ENCODE results near the gene GALNTL6. TPM values are rescaled to one million over a fixed set of nuclear protein-coding genes. Genes with fewer than 3 reads are reported as not detected.
"Not testable (repeated sequence)": the region's sequence is repeated elsewhere in the genome, so short reads cannot be mapped to it uniquely, and the experiment has no call there.

GALNTL6 gene
- polyA plus RNA-seq, 12 donors = 0.19 to 2.6 (median 0.70) TPM; not detected in 2

GRCh38 chr4:172392741-172393140 is 579.5 kb downstream of the GALNTL6 start:
- no peak for DNase-seq

- DNase-seq = no peak
Observed at GRCh38 chr4:172393220-172393619, 580.0 kb downstream of the GALNTL6 start.

- DNase-seq = no peak
Observed at GRCh38 chr4:172404676-172405075, 591.5 kb downstream of the GALNTL6 start.

DNA sequence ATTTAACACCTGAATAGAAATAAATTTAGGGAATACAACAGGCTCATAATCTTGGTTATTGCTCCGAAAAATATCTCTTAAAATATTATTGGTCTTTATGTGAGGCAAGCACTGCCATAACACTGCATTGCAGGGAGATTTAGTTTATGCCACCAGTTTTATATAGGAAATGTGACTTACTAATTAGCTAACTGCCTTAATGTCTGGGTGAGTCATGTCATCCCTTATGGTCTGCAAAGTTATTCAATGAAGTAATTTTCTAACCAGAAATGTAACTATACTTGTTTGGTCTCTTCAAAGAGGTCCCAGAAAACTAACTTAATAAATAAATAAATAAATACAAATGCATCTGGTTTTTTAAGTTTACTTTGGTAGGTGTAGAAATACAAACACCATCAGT is 597.2 kb downstream of the GALNTL6 start:
- DNase-seq = no peak

DNA sequence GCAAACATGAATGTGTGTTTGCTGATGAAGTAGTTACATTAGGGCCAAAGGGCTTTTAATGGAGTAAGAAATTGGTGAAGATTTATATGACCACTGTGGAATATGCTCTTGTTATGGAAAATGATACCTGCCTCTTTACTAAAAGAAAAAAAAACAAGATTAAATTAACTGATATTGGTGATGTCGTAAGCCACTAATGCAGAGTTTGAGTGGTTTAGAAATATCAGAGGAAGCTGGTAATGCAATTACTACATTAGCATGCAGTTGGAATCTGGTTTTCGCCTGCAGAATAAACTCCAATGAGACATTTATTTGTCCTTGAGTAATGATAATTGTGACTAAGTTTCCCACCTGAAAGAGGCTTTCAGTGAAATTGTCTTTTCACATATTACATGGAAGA is 597.9 kb downstream of the GALNTL6 start:
- no peak for DNase-seq

DNA sequence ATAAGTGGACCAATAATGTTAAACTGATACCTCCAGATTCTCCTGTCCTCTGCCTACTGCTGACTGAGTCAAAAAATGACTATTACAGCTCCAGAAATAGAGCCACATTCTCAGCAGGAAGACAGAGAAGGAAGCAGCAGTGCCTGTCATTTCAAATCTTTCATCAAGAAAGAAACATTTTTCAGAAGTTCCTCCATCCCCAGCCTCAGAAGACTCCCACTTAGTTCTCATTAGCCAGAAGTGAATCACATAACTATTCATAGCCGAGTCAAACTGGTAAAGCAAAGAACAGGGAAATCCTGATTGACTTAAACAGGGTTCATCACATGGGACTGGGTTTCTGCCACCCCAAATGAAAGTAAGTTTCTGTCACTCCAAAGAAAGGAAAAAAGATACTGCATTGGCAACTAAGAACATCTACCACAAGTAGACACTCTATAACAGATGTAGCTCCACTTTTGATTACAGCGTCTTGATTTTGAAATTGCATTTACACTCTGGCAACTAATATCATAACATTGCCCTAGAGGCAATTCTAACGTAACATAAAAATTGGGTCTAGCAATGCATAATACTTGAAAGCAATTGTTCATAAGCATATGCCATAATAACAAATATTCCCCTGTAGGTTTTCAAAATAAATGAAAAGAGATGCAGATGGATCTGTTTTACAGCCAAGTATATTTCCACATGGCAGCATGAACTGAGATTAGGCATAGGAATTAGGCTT is 599.8 kb downstream of the GALNTL6 start:
- no peak for DNase-seq

DNA sequence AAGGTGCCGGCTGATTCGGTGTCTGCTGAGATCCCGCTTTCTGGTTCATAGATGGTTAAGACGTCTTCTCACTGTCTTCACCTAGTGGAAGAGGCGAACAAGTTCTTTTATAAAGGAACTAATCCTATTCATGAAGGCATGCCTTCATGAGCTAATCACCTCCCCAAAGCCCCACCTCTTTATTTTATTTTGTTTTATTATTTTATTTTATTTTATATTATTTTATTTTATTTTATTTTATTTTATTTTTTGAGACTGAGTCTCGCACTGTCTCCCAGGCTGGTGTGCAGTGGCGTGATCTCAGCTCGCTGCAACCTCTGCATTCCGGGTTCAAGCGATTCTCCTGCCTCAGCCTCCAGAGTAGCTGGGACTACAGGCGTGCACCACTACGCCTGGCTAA is 615.8 kb downstream of the GALNTL6 start:
- not testable (repeated sequence) for DNase-seq

DNA sequence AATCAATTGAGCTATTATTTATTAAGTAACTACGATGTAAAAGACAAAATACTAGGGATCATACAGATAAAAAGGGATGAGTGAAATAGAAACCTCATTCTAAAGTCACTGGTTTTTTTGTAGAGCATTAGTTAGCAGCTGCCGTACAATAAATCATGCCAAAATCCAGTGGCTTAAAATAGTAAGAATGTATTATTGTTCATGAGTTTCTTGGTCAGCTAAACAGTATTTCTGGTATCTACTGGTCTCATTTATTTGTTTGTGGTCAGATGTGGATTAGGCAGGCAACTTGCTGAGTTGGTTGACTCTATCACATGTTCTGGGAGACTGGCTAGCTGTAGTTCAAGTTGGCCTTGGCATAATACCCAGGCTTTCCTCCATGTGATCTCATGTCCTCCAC is 667.3 kb downstream of the GALNTL6 start:
- DNase-seq = no peak

GRCh38 chr4:172481802-172482508 is 668.8 kb downstream of the GALNTL6 start:
- DNase-seq = no peak

- no peak for DNase-seq
Observed at GRCh38 chr4:172485007-172485406, 671.8 kb downstream of the GALNTL6 start.

DNA sequence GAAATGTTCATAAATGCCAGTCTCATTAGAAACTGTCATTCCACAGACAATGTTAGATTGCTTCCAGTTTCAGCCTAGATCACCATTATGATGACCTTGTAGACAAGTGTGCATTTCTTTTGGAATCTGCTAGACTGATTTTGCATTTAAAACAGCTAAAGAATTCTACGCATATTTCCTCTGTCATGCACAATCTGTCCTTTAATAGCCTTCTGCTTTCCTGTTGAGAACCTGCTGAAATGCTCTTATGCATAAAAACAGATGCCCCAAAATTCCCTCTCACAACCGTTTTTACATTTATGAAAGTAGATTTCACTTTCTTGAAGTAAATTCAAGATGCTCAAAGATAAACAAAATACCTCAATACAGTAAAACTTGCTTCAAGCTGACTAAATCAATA is 673.3 kb downstream of the GALNTL6 start:
- no peak for DNase-seq

DNA sequence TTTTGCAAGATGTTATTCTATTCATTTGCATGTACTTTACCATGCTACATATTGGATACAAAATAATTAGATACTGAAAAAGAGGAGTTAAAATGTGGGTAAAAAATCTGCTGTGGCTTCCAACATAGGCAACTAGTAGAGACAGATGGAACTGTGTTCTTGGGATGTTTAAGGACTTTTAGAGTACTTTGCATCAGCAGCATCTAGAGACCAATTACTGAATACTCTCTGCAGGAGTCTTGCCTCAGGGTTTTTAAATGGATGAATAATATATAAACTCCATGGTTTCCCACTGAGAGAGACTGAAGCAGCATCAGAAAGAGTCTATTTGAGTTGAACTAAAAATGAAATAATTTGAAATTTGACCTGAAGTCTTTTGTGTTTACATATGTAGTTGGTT is 676.7 kb downstream of the GALNTL6 start:
- no peak for DNase-seq

- DNase-seq = no peak
Observed at GRCh38 chr4:172495769-172496168, 682.6 kb downstream of the GALNTL6 start.

DNA sequence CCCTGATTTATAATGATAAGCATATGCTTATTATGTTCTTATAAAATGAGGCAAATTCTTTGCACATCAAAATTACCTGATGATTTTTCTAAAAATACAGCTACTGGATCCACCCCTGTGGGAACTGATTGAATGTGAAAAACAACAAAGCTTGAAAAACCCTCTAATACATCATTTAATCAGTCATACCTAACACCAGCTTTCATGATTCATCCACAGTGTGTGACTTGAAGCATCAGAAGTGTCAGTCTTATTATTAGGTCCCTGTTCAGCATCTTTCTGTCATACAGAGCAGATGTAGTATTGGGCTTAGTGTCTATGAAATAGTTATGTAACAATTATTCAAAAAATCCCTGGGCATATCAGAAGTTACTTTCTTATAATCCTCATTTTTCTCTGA is 684.1 kb downstream of the GALNTL6 start:
- no peak for DNase-seq

GRCh38 chr4:172514011-172514410 is 700.8 kb downstream of the GALNTL6 start:
- no peak for DNase-seq

GRCh38 chr4:172514801-172515200 is 701.6 kb downstream of the GALNTL6 start:
- DNase-seq = no peak

- no peak for DNase-seq
Observed at GRCh38 chr4:172515266-172515879, 702.2 kb downstream of the GALNTL6 start.

- no peak for DNase-seq
Observed at GRCh38 chr4:172517391-172517790, 704.2 kb downstream of the GALNTL6 start.

GRCh38 chr4:172521248-172521647 is 708.0 kb downstream of the GALNTL6 start:
- no peak for DNase-seq

- DNase-seq = no peak
Observed at GRCh38 chr4:172521680-172522079, 708.5 kb downstream of the GALNTL6 start.

DNA sequence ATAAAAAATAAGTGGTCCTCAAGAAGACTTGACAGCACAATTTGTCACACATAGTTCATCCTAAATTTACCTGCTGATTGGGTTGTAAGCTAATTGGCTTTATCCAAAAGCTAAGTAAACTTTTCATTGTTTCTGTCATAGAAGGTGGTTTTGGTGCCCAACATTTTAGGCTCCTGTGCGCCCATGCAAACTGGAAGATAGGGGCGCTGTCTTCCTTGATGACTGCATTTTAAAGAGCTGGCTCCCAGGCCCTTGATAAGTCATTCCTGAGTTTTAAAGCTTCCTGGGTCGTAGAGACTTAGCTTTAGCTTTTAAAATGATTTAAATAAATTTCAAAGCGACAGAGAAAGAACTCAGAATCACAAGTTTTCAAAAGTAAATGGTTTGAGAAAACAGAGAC is 730.0 kb downstream of the GALNTL6 start:
- no peak for DNase-seq

DNA sequence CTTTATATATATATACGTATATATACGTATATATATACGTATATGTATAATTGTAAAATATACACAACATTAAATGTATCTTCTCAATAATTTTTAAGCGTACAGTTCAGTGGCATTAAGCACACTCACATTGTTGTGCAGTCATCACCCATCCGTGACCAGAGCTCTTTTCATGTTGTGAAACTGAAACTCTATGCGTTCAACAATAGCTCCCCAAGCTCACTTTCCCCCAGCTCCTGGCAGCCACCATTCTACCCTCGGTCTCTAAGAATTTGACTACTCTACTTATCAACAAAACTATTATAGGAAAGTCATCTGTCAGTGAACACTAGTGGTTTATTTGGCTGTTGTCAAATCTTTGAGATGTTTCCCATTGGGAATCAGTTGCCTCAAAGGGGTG is 733.6 kb downstream of the GALNTL6 start:
- DNase-seq = no peak

- DNase-seq = no peak
Observed at GRCh38 chr4:172547724-172548123, 734.5 kb downstream of the GALNTL6 start.
